GM19328 (cell line): ENCODE measurements around the gene SHOC2.

Source experiments
- ATAC-seq: cut with Tn5 transposase; IDR thresholded peaks from one replicate; pipeline ENCODE4 v1.9.1; 2021; ENCODE audit warnings: mild to moderate bottlenecking, moderate library complexity; ENCODE audit not compliant: unreplicated experiment

SHOC2 gene

GRCh38 chr10:110944792-110945396 lies 25.5 kb downstream of the SHOC2 start:
- ATAC-seq = no peak

GRCh38 chr10:110946496-110946895 lies 27.1 kb downstream of the SHOC2 start:
- no peak for ATAC-seq

GRCh38 chr10:110947061-110947595 lies 27.7 kb downstream of the SHOC2 start:
- ATAC-seq = no peak

- no peak for ATAC-seq
Measured at GRCh38 chr10:110951381-110951780, 32.0 kb downstream of the SHOC2 start.

DNA sequence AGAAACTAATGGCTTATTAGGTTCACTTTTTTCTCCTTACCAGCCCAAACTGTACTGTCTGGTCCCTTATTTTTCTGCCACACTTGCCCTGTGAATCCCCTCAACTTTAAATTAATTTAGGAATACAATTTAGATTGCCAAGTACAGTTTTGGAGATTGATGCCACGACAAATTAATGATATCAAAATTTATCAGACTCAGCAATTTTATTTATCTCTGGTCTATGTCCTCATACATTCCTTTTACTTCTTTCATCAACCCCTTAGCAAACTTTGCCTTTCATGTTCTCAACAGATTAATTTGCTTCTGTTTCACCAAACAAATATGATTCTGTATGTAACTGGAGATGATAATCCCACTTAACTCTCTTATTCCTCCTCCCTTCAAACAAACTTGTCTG lies 38.2 kb downstream of the SHOC2 start:
- ATAC-seq = no peak

DNA sequence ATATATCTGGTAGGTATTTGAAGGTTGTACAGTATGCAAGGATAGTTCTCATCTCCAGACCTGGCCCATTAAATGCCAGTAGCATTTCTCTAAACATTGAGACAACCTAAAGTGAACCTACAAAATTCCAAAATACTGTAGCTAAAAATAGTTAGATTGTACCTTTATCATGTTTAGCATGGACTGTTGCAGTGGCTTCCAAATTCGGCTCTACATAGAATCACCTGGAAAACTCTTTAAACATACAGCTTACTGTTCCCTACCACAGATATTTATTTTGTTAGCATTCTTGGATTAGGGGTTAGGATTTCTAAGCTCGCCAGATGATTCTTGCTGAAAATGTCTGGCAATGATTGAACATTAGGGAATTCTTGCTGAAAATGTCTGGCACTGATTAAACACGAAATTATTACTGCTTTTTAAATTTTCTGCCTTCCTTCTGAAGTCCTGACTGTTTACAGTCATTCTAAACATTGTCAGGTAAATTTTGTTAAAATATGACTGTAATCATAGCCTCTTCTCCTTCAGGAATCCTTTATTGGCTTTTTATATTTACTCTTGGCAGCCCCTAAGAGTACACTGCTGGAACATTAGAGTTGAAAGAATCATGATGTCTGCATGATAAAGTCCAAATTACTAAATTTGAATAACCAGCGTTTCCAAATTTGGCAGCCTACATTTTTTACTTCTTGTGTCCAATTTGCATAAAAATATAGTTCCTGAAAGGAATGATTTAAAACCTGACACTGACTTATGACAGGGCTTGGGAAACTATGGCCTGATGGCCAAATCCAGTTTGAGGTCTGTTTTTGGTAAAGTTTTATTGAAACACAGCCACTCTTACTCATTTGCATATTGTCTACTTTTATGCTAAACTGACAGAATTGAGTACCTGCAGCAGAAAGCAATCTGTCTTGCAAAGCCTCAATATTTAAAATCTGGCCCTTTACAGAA lies 40.3 kb downstream of the SHOC2 start:
- no peak for ATAC-seq

GRCh38 chr10:110960333-110960712 lies 40.9 kb downstream of the SHOC2 start:
- no peak for ATAC-seq

DNA sequence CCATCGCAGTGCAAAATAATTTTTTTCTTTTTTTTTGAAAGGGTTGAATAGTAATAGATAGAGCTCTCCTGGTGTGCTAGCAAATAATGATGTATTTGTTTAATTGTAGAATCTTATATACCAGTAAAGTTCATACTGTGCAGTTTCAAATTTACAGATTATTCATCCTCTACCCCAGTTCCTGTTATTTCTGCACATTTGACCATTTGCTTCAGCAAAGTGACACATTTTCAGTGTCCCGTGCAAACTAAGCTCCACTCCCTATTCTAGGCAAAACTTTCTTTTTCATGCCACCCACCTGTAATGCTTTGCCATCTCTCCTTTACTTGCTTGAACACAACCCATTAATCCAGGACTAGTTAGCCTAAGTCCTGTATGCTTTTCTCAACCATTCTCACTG lies 43.0 kb downstream of the SHOC2 start:
- ATAC-seq = no peak

DNA sequence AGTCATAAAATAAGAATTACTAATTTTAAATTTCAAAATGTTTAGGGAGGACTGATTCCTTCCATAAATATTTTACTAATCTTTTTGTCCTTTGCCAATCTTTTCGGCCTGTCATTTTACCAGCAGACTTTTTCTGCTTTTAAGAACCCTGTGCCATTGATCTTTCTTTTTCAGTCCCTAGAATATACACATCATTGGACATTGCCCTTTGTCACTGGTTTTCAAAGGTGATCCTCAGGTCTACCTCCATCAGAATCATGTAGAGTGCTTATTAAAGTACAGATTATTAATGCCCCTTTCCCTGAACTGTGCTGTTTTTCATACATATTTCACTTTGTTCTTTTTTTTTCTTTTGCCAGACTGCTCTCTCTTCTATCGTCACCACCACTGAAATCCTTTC lies 43.8 kb downstream of the SHOC2 start:
- no peak for ATAC-seq

GRCh38 chr10:110964681-110965080 lies 45.3 kb downstream of the SHOC2 start:
- ATAC-seq = no peak

GRCh38 chr10:110965216-110965615 lies 45.8 kb downstream of the SHOC2 start:
- ATAC-seq = no peak

DNA sequence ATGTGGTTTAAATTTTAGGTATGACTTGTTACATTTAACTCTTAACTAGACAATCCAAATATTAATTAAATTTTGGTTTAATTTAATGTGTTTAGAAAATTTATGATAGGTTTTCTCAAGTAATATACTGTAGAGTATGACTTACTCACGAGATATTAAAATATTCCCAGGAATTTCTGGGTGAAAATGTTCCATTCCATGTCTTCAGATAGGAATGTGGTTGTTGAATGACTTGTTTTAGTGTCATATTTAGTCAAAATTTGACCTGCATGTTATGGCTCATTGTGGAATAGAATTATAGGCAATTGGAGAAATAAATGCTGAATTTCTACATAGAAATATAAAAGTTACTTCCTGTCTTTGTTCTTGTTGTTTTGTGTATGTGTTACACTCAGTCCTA lies 46.7 kb downstream of the SHOC2 start:
- no peak for ATAC-seq

- ATAC-seq = no peak
Measured at GRCh38 chr10:110967009-110967630, 47.7 kb downstream of the SHOC2 start.

GRCh38 chr10:110967645-110968044 lies 48.2 kb downstream of the SHOC2 start:
- no peak for ATAC-seq

GRCh38 chr10:110969183-110969582 lies 49.8 kb downstream of the SHOC2 start:
- no peak for ATAC-seq

GRCh38 chr10:110971638-110972037 lies 52.2 kb downstream of the SHOC2 start:
- no peak for ATAC-seq

DNA sequence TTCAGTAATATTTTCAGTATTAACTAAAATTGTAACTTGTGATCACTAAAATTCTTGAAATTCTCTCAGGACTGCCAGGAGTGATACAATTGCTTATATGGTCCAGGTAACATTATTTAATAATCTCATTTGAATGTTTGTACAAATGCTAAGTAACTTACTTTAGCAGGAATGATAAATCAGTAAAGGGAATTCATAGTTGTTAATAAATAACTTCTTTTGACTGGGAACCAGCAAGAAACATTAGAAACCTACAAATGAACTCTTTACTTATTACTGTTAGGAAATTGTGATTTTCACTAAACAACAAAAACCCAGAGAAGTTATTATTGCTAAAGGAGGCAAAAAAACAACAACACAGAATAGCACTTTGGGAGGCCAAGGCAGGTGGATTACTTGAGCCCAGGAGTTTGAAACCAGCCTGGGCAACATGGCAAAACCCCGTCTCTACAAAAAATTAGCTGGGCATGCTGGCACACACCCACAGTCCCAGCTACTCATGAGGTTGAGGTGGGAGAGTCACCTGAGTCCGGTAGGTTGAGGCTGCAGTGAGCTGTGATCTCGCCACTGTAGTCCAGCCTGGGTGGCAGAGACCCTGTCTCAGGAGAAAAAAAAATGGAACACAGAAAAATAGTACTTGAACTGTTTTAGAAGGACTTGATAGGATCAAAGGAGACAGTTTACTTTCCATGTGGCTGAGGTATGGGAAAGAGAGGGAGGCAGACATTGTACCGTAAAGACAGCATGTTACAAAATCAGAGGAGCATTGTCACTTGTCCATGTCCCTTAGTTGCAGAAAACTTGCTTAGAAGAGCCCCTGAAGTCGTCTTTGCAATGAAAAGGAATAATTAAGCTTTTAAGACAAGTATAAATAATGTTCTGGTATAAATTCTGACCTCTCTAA lies 53.1 kb downstream of the SHOC2 start:
- no peak for ATAC-seq

DNA sequence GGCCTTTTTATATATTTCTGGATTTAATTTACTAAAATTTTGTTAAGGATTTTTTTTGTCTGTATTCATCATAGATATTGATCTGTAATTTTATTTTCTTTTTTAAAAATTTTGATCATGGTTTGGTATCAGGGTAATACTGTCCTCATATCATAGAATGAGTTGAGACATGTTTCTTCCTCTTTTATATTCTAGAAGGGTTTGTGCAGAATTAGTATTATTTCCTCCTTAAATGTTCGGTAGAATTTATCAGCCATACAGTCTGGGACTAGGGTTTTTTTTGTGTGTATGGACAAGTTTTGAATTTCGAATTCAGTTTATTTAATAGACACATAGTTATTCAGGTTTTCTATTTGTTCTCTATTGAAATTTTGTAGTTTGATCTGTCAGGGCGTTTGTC lies 54.0 kb downstream of the SHOC2 start:
- ATAC-seq = no peak

GRCh38 chr10:110976577-110976976 lies 57.2 kb downstream of the SHOC2 start:
- ATAC-seq = no peak

- no peak for ATAC-seq
Measured at GRCh38 chr10:110977662-110978061, 58.3 kb downstream of the SHOC2 start.

- ATAC-seq = no peak
Measured at GRCh38 chr10:110978204-110978603, 58.8 kb downstream of the SHOC2 start.
